Measurements from ENCODE around the gene DOCK1. TPM values are rescaled to one million over a fixed set of nuclear protein-coding genes. Genes with fewer than 3 reads are reported as not detected.

DOCK1 gene
- polyA plus RNA-seq, 1 of the 3 experiments (the other 2 are of a cell fraction), result 15.5 TPM

DNA sequence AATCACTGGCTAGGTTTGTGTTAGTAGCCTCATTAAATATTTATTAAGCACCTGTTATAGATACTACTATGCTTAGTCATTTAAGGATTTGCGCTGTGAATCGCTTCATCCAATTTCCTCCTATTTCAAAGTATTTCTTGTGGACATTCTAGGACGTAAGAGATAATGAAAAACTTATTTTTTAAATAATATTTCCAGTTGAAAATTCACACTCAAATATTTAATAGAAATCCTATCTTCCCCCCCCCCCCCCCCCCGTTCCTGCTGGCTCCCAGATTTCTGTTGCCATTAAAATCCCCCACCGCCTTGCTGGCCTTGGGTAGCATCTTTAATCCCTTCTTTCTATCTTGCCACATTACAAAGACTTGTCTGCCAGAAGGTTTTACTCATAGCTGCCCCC, 285.2 kb downstream of the DOCK1 start (continued):
- TF ChIP-seq, protein P1, sequence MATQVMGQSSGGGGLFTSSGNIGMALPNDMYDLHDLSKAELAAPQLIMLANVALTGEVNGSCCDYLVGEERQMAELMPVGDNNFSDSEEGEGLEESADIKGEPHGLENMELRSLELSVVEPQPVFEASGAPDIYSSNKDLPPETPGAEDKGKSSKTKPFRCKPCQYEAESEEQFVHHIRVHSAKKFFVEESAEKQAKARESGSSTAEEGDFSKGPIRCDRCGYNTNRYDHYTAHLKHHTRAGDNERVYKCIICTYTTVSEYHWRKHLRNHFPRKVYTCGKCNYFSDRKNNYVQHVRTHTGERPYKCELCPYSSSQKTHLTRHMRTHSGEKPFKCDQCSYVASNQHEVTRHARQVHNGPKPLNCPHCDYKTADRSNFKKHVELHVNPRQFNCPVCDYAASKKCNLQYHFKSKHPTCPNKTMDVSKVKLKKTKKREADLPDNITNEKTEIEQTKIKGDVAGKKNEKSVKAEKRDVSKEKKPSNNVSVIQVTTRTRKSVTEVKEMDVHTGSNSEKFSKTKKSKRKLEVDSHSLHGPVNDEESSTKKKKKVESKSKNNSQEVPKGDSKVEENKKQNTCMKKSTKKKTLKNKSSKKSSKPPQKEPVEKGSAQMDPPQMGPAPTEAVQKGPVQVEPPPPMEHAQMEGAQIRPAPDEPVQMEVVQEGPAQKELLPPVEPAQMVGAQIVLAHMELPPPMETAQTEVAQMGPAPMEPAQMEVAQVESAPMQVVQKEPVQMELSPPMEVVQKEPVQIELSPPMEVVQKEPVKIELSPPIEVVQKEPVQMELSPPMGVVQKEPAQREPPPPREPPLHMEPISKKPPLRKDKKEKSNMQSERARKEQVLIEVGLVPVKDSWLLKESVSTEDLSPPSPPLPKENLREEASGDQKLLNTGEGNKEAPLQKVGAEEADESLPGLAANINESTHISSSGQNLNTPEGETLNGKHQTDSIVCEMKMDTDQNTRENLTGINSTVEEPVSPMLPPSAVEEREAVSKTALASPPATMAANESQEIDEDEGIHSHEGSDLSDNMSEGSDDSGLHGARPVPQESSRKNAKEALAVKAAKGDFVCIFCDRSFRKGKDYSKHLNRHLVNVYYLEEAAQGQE (IDR thresholded peaks at IDR 0.05; ENCODE audit: low read depth, low read length), result no peak

- no peaks in the 10 kb centered on the region for H3K9me3 ChIP-seq
- no peak overlapping the region for H3K4me3 ChIP-seq (ENCODE audit: low read depth in 2 of 2, low read length in 1 of 2)
- POLR2A ChIA-PET, result no interaction called here
- no peak overlapping the region for H3K4me2 ChIP-seq
- H3K27me3 ChIP-seq (ENCODE audit: insufficient read depth), result no peaks in the 10 kb centered on the region
- TF ChIP-seq TCF12 (IDR thresholded peaks at IDR 0.05) (no peak), EZH2phosphoT487 (IDR thresholded peaks at IDR 0.05; ENCODE audit: borderline replicate concordance, low read depth) (no peak)
- TF ChIP-seq, protein P2, sequence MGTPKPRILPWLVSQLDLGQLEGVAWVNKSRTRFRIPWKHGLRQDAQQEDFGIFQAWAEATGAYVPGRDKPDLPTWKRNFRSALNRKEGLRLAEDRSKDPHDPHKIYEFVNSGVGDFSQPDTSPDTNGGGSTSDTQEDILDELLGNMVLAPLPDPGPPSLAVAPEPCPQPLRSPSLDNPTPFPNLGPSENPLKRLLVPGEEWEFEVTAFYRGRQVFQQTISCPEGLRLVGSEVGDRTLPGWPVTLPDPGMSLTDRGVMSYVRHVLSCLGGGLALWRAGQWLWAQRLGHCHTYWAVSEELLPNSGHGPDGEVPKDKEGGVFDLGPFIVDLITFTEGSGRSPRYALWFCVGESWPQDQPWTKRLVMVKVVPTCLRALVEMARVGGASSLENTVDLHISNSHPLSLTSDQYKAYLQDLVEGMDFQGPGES (IDR thresholded peaks at IDR 0.05; ENCODE audit: low read depth, low read length), result no peak
- peaks cover 5% of the 10 kb centered on the region for H3F3A ChIP-seq (replicated peaks; ENCODE audit: insufficient read depth)
- no peak overlapping the region for H3K9ac ChIP-seq
- H4K20me1 ChIP-seq (ENCODE audit: insufficient read depth), result peaks cover 46% of the 10 kb centered on the region
- no peaks in the 10 kb centered on the region for H3K79me2 ChIP-seq (ENCODE audit: insufficient read depth)
- H3K9me2 ChIP-seq, result no peaks in the 10 kb centered on the region
- CTCF ChIA-PET, result interaction anchor here (1.4 to 1.5 kb wide), 3 partner anchors 10 to 31 kb away, joined by 3 read pairs; no protein-coding TSS in a partner anchor
- no peak for DNase-seq
- H2AFZ ChIP-seq (ENCODE audit: low read depth), result no peak overlapping the region
- 68% methylated on average over 7 of the region's 7 CpGs for WGBS (ENCODE audit: low lambda C conversion rate)
- peaks cover 0 to 10% of the 10 kb centered on the region in 2 experiments; a peak in 1 of 4 replicates for H3K4me1 ChIP-seq (ENCODE audit: control insufficient read depth in 1 of 2, insufficient read depth in 2 of 2, low read depth in 1 of 2, low read length in 1 of 2)
- no peak overlapping the region for H3K27ac ChIP-seq (ENCODE audit: low read depth in 2 of 2, low read length in 1 of 2)
- H3K36me3 ChIP-seq (replicated peaks in 1 of 2; ENCODE audit: control insufficient read depth in 1 of 2, insufficient read depth in 2 of 2, low read length in 1 of 2), result no peaks in the 10 kb centered on the region
Observed at GRCh38 chr10:127193125-127193524, 287.9 kb downstream of the DOCK1 start.

DNA sequence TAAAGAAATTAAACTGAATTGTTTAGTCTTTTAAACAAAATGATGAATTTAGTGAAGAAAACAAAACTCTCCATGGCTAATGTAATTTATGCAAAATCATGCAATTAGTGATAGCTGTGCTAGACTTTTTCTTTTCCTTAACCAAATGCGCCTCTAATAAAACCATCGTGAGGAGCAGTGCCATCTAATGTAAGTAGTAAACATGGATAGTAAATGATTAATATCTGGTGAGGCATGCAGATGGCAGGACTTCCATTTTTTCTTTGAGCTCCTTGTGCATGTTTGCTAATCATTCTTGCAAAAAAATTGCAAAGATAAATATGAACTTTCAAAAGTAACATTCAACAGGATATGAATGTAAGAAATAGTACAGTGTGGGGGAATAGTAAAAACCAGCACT, 288.9 kb downstream of the DOCK1 start:
- H4K20me1 ChIP-seq (ENCODE audit: insufficient read depth), result peaks cover 46% of the 10 kb centered on the region
- no peak for TF ChIP-seq RAD21 (IDR thresholded peaks at IDR 0.05; ENCODE audit: low read length)
- TF ChIP-seq YY1 (IDR thresholded peaks at IDR 0.05; ENCODE audit: low read depth), result no peak
- no peak for TF ChIP-seq SIN3A (IDR thresholded peaks at IDR 0.05; ENCODE audit: borderline replicate concordance, low read depth, low read length)
- TF ChIP-seq, protein P1 (IDR thresholded peaks at IDR 0.05; ENCODE audit: low read depth, low read length), result no peak
- no peak for TF ChIP-seq PBX3 (IDR thresholded peaks at IDR 0.05)
- no peak for TF ChIP-seq ELF1 (IDR thresholded peaks at IDR 0.05)
- TF ChIP-seq MXI1 (IDR thresholded peaks at IDR 0.05; ENCODE audit: low read depth, low read length), result no peak
- TF ChIP-seq, protein P3, sequence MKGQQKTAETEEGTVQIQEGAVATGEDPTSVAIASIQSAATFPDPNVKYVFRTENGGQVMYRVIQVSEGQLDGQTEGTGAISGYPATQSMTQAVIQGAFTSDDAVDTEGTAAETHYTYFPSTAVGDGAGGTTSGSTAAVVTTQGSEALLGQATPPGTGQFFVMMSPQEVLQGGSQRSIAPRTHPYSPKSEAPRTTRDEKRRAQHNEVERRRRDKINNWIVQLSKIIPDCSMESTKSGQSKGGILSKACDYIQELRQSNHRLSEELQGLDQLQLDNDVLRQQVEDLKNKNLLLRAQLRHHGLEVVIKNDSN (IDR thresholded peaks at IDR 0.05; ENCODE audit: borderline replicate concordance, low read depth), result no peak
- TF ChIP-seq TEAD4 (IDR thresholded peaks at IDR 0.05; ENCODE audit: borderline replicate concordance, insufficient read depth), result no peak
- no peak for TF ChIP-seq NRF1 (IDR thresholded peaks at IDR 0.05; ENCODE audit: low read depth, low read length)
- TF ChIP-seq GATA2 (CRISPR knock-in tag; IDR thresholded peaks at IDR 0.05), result no peak
- no peak for TF ChIP-seq RXRA (IDR thresholded peaks at IDR 0.05; ENCODE audit: borderline replicate concordance, low read depth)

More for the DNA sequence above, 288.9 kb downstream of the DOCK1 start:
- no peaks in the 10 kb centered on the region for H3K9me2 ChIP-seq
- no peak overlapping the region for H3K4me3 ChIP-seq (ENCODE audit: low read depth in 2 of 2, low read length in 1 of 2)
- no peak for DNase-seq
- H3K27me3 ChIP-seq (ENCODE audit: insufficient read depth), result no peaks in the 10 kb centered on the region
- H3K27ac ChIP-seq (ENCODE audit: low read depth in 2 of 2, low read length in 1 of 2), result no peak overlapping the region
- no peaks in the 10 kb centered on the region for H3K36me3 ChIP-seq (replicated peaks in 1 of 2; ENCODE audit: control insufficient read depth in 1 of 2, insufficient read depth in 2 of 2, low read length in 1 of 2)
- no peaks in the 10 kb centered on the region for H3K79me2 ChIP-seq (ENCODE audit: insufficient read depth)
- CTCF ChIA-PET, result interaction anchor here (0.9 to 6.6 kb wide), 8 partner anchors 9 to 1260 kb away, joined by 3 to 29 read pairs (median 3); no protein-coding TSS in a partner anchor
- H3K9ac ChIP-seq, result no peak overlapping the region
- peaks cover 0 to 10% of the 10 kb centered on the region in 2 experiments; a peak in 1 of 4 replicates for H3K4me1 ChIP-seq (ENCODE audit: control insufficient read depth in 1 of 2, insufficient read depth in 2 of 2, low read depth in 1 of 2, low read length in 1 of 2)
- WGBS (ENCODE audit: low lambda C conversion rate), result 85% methylated on average over 2 of the region's 2 CpGs
- H3F3A ChIP-seq (replicated peaks; ENCODE audit: insufficient read depth), result peaks cover 5% of the 10 kb centered on the region
- no peaks in the 10 kb centered on the region for H3K9me3 ChIP-seq
- no peak overlapping the region for H2AFZ ChIP-seq (ENCODE audit: low read depth)
- POLR2A ChIA-PET, result no interaction called here
- H3K4me2 ChIP-seq, result no peak overlapping the region

All from SK-N-SH (cell line).